Mesodermal cell (in vitro differentiated cells): Measurements from ENCODE around the gene GNAI3.

Experiments used
- H3K27ac ChIP-seq: 2 replicates; pipeline ENCODE4 v1.7.0; 2013; ENCODE audit warnings: mild to moderate bottlenecking, low read depth, low read length, moderate library complexity; ENCODE audit not compliant: severe bottlenecking
- H3K36me3 ChIP-seq: 2 replicates; pipeline ENCODE4 v1.7.1; 2013; ENCODE audit warnings: mild to moderate bottlenecking, low read length, moderate library complexity; ENCODE audit not compliant: control insufficient read depth, insufficient read depth
- H3K4me1 ChIP-seq: one replicate; pipeline ENCODE4 v1.7.1; 2013; ENCODE audit warnings: mild to moderate bottlenecking, low read length; ENCODE audit not compliant: insufficient read depth, control insufficient read depth, poor library complexity, severe bottlenecking
- H3K4me3 ChIP-seq: 2 replicates; pipeline ENCODE4 v1.7.0; 2013; ENCODE audit warnings: low read length, control low read depth, mild to moderate bottlenecking; ENCODE audit not compliant: insufficient read depth, poor library complexity, severe bottlenecking; ENCODE audit errors: extremely low read depth
- H3K9me3 ChIP-seq: 2 replicates; pipeline ENCODE4 v1.7.1; 2013; ENCODE audit warnings: mild to moderate bottlenecking, low read length, moderate library complexity; ENCODE audit not compliant: control insufficient read depth
- WGBS, 2 experiments: methylation state at CpG; one replicate each; pipeline ENCODE4 v1.1.5; 2013; ENCODE audit warnings: missing lambda C conversion rate in 2 of 2; ENCODE audit not compliant: insufficient coverage in 2 of 2; 5-methylcytosine and 5-hydroxymethylcytosine counted together

Gene GNAI3

DNA sequence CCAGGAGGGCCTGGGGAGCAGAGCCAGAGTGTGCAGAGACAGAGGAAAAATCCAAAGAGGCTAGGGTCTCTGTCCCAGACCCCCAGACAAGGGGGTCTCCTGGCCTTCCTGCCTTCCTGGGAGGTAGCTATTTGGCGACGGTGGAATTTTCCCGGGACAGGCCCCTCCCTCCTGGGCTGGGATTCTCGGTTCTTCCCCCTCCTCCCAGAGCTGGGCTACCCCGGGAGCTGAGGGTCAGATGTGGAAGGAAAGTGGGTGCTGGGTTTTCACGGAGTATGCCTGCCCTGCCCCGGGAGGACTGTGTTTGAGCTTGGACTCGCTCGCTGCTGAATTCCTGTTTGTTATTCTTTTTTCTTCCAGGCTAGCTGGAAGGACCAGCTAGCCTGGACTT lies 72.0 kb downstream of the GNAI3 start:
- 0% methylated on average over 2 to 6 of the region's 9 CpGs for WGBS, 2 experiments

GRCh38 chr1:109620841-109621286 lies 72.4 kb downstream of the GNAI3 start:
- Histone ChIP-seq H3K4me3 (peak overlapping the region; percentile 89), H3K36me3 (peaks cover 6% of the 10 kb centered on the region), H3K9me3 (no peaks in the 10 kb centered on the region), H3K4me1 (peaks cover 28% of the 10 kb centered on the region), H3K27ac (peak overlapping the region; percentile 88)
- 1% methylated on average over 8 to 13 of the region's 18 CpGs for WGBS, 2 experiments

More for the DNA sequence above, 72.0 kb downstream of the GNAI3 start:
- peak overlapping the region; percentile 88 for H3K27ac ChIP-seq
- peak overlapping the region; percentile 89 for H3K4me3 ChIP-seq
- peaks cover 24% of the 10 kb centered on the region for H3K4me1 ChIP-seq
- H3K9me3 ChIP-seq: no peaks in the 10 kb centered on the region
- peaks cover 3% of the 10 kb centered on the region for H3K36me3 ChIP-seq

DNA sequence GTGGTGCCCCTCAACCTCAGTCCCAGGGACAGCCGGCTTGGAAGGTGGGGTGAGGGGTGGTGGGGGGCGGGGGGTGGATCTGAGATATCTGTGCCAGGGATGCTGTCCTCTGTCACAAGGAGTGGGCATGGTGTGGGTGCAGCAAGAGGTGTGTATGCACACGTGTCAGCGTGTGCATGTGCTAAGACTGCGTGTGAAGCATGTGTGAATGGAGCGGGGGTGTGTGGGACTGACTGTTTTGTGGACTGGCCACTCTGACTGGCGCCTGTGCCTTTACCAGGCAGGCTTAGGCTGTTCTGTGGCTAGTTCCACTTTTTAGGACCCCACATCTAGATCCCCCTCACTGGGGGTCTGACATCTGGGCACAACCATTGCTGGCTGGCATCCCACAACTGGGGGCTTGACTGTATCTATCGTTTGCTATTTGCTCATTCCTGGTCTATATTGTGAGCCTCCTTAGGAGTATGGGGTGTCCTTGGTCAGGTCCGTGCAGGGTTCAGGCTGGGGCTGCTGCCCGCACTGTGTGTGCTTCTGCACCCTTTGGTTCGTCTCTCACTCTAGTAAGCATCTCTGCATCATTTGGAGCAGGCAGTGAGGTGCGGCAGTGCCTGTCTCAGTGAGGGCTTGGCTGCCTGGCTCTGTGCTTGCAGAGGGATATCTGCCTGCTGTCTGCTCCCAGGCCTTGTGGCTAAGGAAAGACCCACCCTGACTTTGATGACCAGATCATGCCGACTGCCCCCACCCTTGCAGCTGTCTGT lies 73.1 kb downstream of the GNAI3 start:
- Histone ChIP-seq H3K4me3 (peak overlapping the region; percentile 89), H3K27ac (no peak overlapping the region), H3K36me3 (peaks cover 12% of the 10 kb centered on the region), H3K9me3 (no peaks in the 10 kb centered on the region), H3K4me1 (peaks cover 28% of the 10 kb centered on the region)
- 81 to 85% methylated on average over 9 to 10 of the region's 13 CpGs for WGBS, 2 experiments

- no peak overlapping the region for H3K27ac ChIP-seq
- peaks cover 20% of the 10 kb centered on the region for H3K36me3 ChIP-seq
- H3K4me1 ChIP-seq: peaks cover 20% of the 10 kb centered on the region
- H3K4me3 ChIP-seq: no peak overlapping the region
- 95 to 99% methylated on average over 7 to 10 of the region's 11 CpGs for WGBS, 2 experiments
- no peaks in the 10 kb centered on the region for H3K9me3 ChIP-seq
Observed at GRCh38 chr1:109622137-109622892, 73.9 kb downstream of the GNAI3 start.

DNA sequence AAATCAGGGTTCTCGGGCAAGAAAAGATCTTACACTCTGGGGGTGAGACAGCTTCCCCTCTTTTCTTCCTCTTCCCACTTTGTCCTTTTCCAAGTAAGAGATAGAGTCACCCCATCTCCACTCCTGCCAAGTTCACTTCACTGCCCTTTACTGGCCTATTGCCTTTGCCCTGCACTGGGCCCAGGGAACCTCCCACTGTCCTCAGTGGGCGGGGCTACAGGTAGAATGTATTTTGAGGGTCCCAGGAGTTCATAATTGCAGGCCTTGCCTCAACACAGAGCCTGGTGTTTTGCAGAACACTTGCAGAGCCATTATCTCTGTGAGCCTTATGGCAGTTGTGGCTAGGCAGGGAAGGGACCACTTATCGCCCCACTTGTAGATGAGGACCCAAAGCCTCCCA lies 74.5 kb downstream of the GNAI3 start:
- Histone ChIP-seq H3K27ac (no peak overlapping the region), H3K4me3 (no peak overlapping the region), H3K36me3 (peaks cover 26% of the 10 kb centered on the region), H3K4me1 (peaks cover 14% of the 10 kb centered on the region), H3K9me3 (no peaks in the 10 kb centered on the region)
- 80 to 100% methylated on average over 1 to 2 of the region's 3 CpGs for WGBS, 2 experiments

GRCh38 chr1:109623601-109624161 lies 75.3 kb downstream of the GNAI3 start:
- Histone ChIP-seq H3K4me1 (peaks cover 14% of the 10 kb centered on the region), H3K27ac (no peak overlapping the region), H3K36me3 (peaks cover 34% of the 10 kb centered on the region), H3K9me3 (no peaks in the 10 kb centered on the region), H3K4me3 (no peak overlapping the region)
- 87 to 93% methylated on average over 11 of the region's 11 CpGs for WGBS, 2 experiments

GRCh38 chr1:109624201-109625010 lies 76.0 kb downstream of the GNAI3 start:
- Histone ChIP-seq H3K36me3 (peaks cover 41% of the 10 kb centered on the region), H3K27ac (peak overlapping the region; percentile 5), H3K4me3 (no peak overlapping the region), H3K9me3 (no peaks in the 10 kb centered on the region), H3K4me1 (peaks cover 12% of the 10 kb centered on the region)
- 93 to 94% methylated on average over 13 to 15 of the region's 17 CpGs for whole genome bisulfite sequencing, 2 experiments

- Histone ChIP-seq H3K9me3 (no peaks in the 10 kb centered on the region), H3K36me3 (peaks cover 49% of the 10 kb centered on the region), H3K27ac (no peak overlapping the region), H3K4me3 (no peak overlapping the region), H3K4me1 (peaks cover 12% of the 10 kb centered on the region)
- WGBS, 2 experiments: 90 to 91% methylated on average over 8 to 16 of the region's 16 CpGs
Observed at GRCh38 chr1:109625176-109625575, 76.8 kb downstream of the GNAI3 start.

- Histone ChIP-seq H3K27ac (no peak overlapping the region), H3K4me1 (peaks cover 12% of the 10 kb centered on the region), H3K36me3 (peaks cover 53% of the 10 kb centered on the region), H3K9me3 (no peaks in the 10 kb centered on the region), H3K4me3 (no peak overlapping the region)
- 90 to 94% methylated on average over 20 to 27 of the region's 32 CpGs for WGBS, 2 experiments
Observed at GRCh38 chr1:109625601-109626560, 77.5 kb downstream of the GNAI3 start.
